SU-DHL-6 (cell line): Measurements from ENCODE around the gene DOK7.

Experiments used
- EZH2phosphoT487 ChIP-seq: fragments of 200-600 bp; sonication (generic), shearing (Covaris generic); conservative IDR thresholded peaks from 2 replicates; pipeline ENCODE4 v1.6.1; 2018; ENCODE audit warnings: mild to moderate bottlenecking, antibody characterized with exemption, low read length, moderate library complexity, mixed read lengths
- TF ChIP-seq, protein P1 (sequence below): fragments of 200-600 bp; sonication (generic); IDR thresholded peaks from one replicate; pipeline ENCODE4 v1.5.1; 2017; ENCODE audit warnings: antibody characterized with exemption, mild to moderate bottlenecking, low read length, moderate library complexity; ENCODE audit not compliant: insufficient read depth, poor library complexity, severe bottlenecking

DNA sequence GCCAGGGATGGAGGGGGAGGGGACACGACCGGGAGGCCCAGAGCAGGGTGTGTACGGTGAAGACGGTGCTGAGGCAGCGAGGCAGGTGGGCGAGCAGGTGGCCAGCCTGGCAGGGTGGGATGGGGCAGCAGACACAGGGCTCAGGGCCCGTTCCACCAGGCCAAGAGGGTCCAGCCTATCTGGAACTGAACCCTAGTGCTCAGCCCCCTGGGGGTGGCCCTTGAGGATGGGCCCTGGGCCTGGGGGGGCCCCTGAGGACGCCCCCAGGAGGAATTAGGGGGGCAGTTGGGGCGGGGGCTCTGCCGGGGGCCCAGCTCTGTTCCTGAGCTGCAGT, 24.3 kb upstream of the DOK7 start:
- TF ChIP-seq, protein P1, sequence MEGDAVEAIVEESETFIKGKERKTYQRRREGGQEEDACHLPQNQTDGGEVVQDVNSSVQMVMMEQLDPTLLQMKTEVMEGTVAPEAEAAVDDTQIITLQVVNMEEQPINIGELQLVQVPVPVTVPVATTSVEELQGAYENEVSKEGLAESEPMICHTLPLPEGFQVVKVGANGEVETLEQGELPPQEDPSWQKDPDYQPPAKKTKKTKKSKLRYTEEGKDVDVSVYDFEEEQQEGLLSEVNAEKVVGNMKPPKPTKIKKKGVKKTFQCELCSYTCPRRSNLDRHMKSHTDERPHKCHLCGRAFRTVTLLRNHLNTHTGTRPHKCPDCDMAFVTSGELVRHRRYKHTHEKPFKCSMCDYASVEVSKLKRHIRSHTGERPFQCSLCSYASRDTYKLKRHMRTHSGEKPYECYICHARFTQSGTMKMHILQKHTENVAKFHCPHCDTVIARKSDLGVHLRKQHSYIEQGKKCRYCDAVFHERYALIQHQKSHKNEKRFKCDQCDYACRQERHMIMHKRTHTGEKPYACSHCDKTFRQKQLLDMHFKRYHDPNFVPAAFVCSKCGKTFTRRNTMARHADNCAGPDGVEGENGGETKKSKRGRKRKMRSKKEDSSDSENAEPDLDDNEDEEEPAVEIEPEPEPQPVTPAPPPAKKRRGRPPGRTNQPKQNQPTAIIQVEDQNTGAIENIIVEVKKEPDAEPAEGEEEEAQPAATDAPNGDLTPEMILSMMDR = no peak
- no peak for TF ChIP-seq EZH2phosphoT487
